Panc1 (cell line): ENCODE measurements around the gene ENTPD3. TPM values are rescaled to one million over a fixed set of nuclear protein-coding genes. Genes with fewer than 3 reads are reported as not detected.

ENCODE experiments used
- ATAC-seq: fragments of 200-7000 bp; cut with Tn5 transposase; 2 replicates; pipeline ENCODE4 v1.9.1; 2020; ENCODE audit warnings: mild to moderate bottlenecking, moderate library complexity
- BruUV-seq: library from RNA; stranded (reverse); fragments of 400-500 nt; replicated peaks from 2 replicates; lab custom pipeline; 2021; lab: Mats Ljungman, UMichigan
- CTCF ChIA-PET: fragments of 300-600 bp; sonication (Branson Sonifier 250); formaldehyde crosslinking; loops from one replicate; lab custom pipeline; 2022; ENCODE audit warnings: antibody characterized with exemption; lab: Charles Lee
- POLR2A ChIA-PET: fragments of 300-600 bp; sonication (Branson Sonifier 250); formaldehyde crosslinking; loops from one replicate; lab custom pipeline; 2022; ENCODE audit warnings: antibody characterized with exemption; lab: Charles Lee
- DNase-seq: peaks from one replicate; pipeline ENCODE4 v3.0.0-alpha.2; 2010; ENCODE audit warnings: low read depth, low spot score
- H3K27ac ChIP-seq: 2 replicates; pipeline ENCODE4 v1.5.1; 2011; ENCODE audit warnings: mild to moderate bottlenecking, low read length, inconsistent platforms
- H3K27me3 ChIP-seq: fragments of 200-500 bp; sonication (Bioruptor generic); 2 replicates; pipeline ENCODE4 v1.6.0; 2014; ENCODE audit warnings: low read length, inconsistent platforms; ENCODE audit not compliant: control insufficient read depth, insufficient read depth
- H3K36me3 ChIP-seq: fragments of 200-500 bp; sonication (Bioruptor generic); 2 replicates; pipeline ENCODE4 v1.5.1; 2014; ENCODE audit warnings: inconsistent platforms, mild to moderate bottlenecking, low read length, moderate library complexity; ENCODE audit not compliant: control insufficient read depth, insufficient read depth
- H3K4me1 ChIP-seq: 2 replicates; pipeline ENCODE4 v1.5.1; 2011; ENCODE audit warnings: inconsistent platforms, mild to moderate bottlenecking, low read length, moderate library complexity; ENCODE audit not compliant: control insufficient read depth, insufficient read depth
- H3K4me3 ChIP-seq, 2 experiments: 2 replicates each; pipeline ENCODE4 v1.5.1; 2011 to 2012; ENCODE audit warnings: low read depth in 2 of 2, low read length in 2 of 2, mild to moderate bottlenecking in 2 of 2, inconsistent platforms in 1 of 2, moderate library complexity in 1 of 2
- H3K9me3 ChIP-seq: fragments of 200-500 bp; sonication (Bioruptor generic); 2 replicates; pipeline ENCODE4 v1.5.1; 2014; ENCODE audit warnings: low read depth, mild to moderate bottlenecking, inconsistent platforms, low read length, moderate library complexity; ENCODE audit not compliant: control insufficient read depth, insufficient read depth
- CTCF ChIP-seq: fragments of 450-650 bp; IDR thresholded peaks from 2 replicates; pipeline ENCODE4 v1.5.1; 2017; ENCODE audit warnings: mild to moderate bottlenecking
- POLR2AphosphoS5 ChIP-seq: IDR thresholded peaks from 2 replicates; pipeline ENCODE4 v1.6.1; 2012; ENCODE audit warnings: mild to moderate bottlenecking, low read depth, low read length, moderate library complexity
- REST ChIP-seq, 2 experiments: IDR thresholded peaks; 2 replicates each; pipeline ENCODE4 v1.6.1; 2011 to 2012; ENCODE audit warnings: low read depth in 2 of 2, control low read depth in 1 of 2, low read length in 1 of 2, mild to moderate bottlenecking in 1 of 2, moderate library complexity in 1 of 2; ENCODE audit not compliant: insufficient read depth in 1 of 2
- SIN3A ChIP-seq: IDR thresholded peaks from 2 replicates; pipeline ENCODE4 v1.6.1; 2012; ENCODE audit warnings: low read depth, mild to moderate bottlenecking, low read length, moderate library complexity, borderline replicate concordance; ENCODE audit not compliant: insufficient read depth
- TCF7L2 ChIP-seq: IDR thresholded peaks from 2 replicates; pipeline ENCODE4 v1.6.1; 2011; ENCODE audit warnings: mild to moderate bottlenecking, low read depth, low read length, inconsistent platforms
- in situ Hi-C: cut with HindIII; loops from 2 replicates; pipeline ENCODE4 v1.10.0; 2016; ENCODE audit warnings: low sequenced_read_pairs, low pct_unique_long_range_greater_than_20kb
- intact Hi-C: fragments of 100-400 bp; cut with micrococcal nuclease; formaldehyde crosslinking; loops from one replicate; pipeline ENCODE4 v1.10.0; 2022; ENCODE audit not compliant: unreplicated experiment
- total RNA-seq: library from RNA; stranded (reverse); gene quantifications from one replicate; pipeline ENCODE4 v1.2.1, GENCODE V29; 2021; ENCODE audit not compliant: unreplicated experiment

Gene ENTPD3
- total RNA-seq, 1 experiment from 2014 or later: not detected

GRCh38 chr3:40465456-40465855, 78.5 kb downstream of the ENTPD3 start:
- ChIA-PET CTCF (no interaction called here), POLR2A (no interaction called here)
- TF ChIP-seq CTCF (no peak), TCF7L2 (no peak), POLR2AphosphoS5 (no peak), REST (IDR thresholded peaks at IDR 0.05; ENCODE audit: insufficient read depth in 1 of 2, low read depth in 2 of 2, low read length in 1 of 2) (no peak), SIN3A (no peak)
- H3K9me3 ChIP-seq: no peaks in the 10 kb centered on the region
- intact Hi-C loops (no loop called here), in situ Hi-C loops (no loop called here)
- peaks cover 16% of the 10 kb centered on the region; the same call in 1 of the 2 replicates for H3K36me3 ChIP-seq
- DNase-seq (no peak), ATAC-seq (peak; percentile 57)
- no peak overlapping the region for H3K4me3 ChIP-seq
- H3K4me1 ChIP-seq: no peaks in the 10 kb centered on the region; the same call in 1 of the 2 replicates
- H3K27me3 ChIP-seq: no peaks in the 10 kb centered on the region
- H3K27ac ChIP-seq: no peak overlapping the region
- no TSS peak for BruUV-seq

GRCh38 chr3:40468018-40468417, 81.0 kb downstream of the ENTPD3 start:
- TF ChIP-seq SIN3A: no peak
- no peak for TF ChIP-seq CTCF
- no peak for TF ChIP-seq REST (IDR thresholded peaks at IDR 0.05; ENCODE audit: insufficient read depth in 1 of 2, low read depth in 2 of 2, low read length in 1 of 2)
- no peak for TF ChIP-seq TCF7L2
- no peak for TF ChIP-seq POLR2AphosphoS5
- Histone ChIP-seq H3K4me1 (no peaks in the 10 kb centered on the region; the same call in 1 of the 2 replicates), H3K27me3 (no peaks in the 10 kb centered on the region), H3K4me3 (no peak overlapping the region), H3K9me3 (no peaks in the 10 kb centered on the region), H3K27ac (no peak overlapping the region), H3K36me3 (peaks cover 4% of the 10 kb centered on the region; the same call in 1 of the 2 replicates)
- no TSS peak for BruUV-seq
- CTCF ChIA-PET: no interaction called here
- intact Hi-C loops (no loop called here), in situ Hi-C loops (no loop called here)
- POLR2A ChIA-PET: no interaction called here
- ATAC-seq: no peak
- no peak for DNase-seq
